Fibroblast of lung (primary cell): ENCODE measurements around the gene C11orf52. TPM values are rescaled to one million over a fixed set of nuclear protein-coding genes. Genes with fewer than 3 reads are reported as not detected.

Experiments used
- DNase-seq, 2 donors: peaks; one replicate each; pipeline versions ENCODE4 v3.0.0 to v3.0.0-alpha.2; 2010; ENCODE audit warnings: low read depth in 2 of 2
- H2AFZ ChIP-seq: 2 replicates; pipeline ENCODE4 v1.5.1; 2012; ENCODE audit warnings: low read length, control low read depth, inconsistent platforms
- H3K27ac ChIP-seq: 2 replicates; pipeline ENCODE4 v1.5.1; 2011; ENCODE audit warnings: low read length, control low read depth; ENCODE audit not compliant: insufficient read depth
- H3K27me3 ChIP-seq: 2 replicates; pipeline ENCODE4 v1.5.1; 2011; ENCODE audit warnings: mild to moderate bottlenecking, low read length; ENCODE audit not compliant: control insufficient read depth, insufficient read depth
- H3K36me3 ChIP-seq: 2 replicates; pipeline ENCODE4 v1.5.1; 2011; ENCODE audit warnings: low read length; ENCODE audit not compliant: control insufficient read depth, insufficient read depth
- H3K4me1 ChIP-seq: 2 replicates; pipeline ENCODE4 v1.5.1; 2011; ENCODE audit warnings: low read length; ENCODE audit not compliant: control insufficient read depth, insufficient read depth; ENCODE audit errors: extremely low read depth
- H3K4me2 ChIP-seq: 2 replicates; pipeline ENCODE4 v1.5.1; 2011; ENCODE audit warnings: low read length, control low read depth; ENCODE audit not compliant: insufficient read depth; ENCODE audit errors: extremely low read depth
- H3K4me3 ChIP-seq, 4 experiments: fragments of 200-600 bp in 1 of 4; sonication (generic) in 1 of 4; replicated peaks in 1 of 4; 2 replicates each; pipeline ENCODE4 v1.5.1; 2011 to 2016; ENCODE audit warnings: low read length in 4 of 4, low read depth in 3 of 4, mild to moderate bottlenecking in 3 of 4, control low read depth in 2 of 4, inconsistent platforms in 1 of 4, mixed read lengths in 1 of 4; ENCODE audit not compliant: insufficient read depth in 1 of 4; ENCODE audit errors: control extremely low read depth in 1 of 4
- H3K79me2 ChIP-seq: 2 replicates; pipeline ENCODE4 v1.5.1; 2012; ENCODE audit warnings: mild to moderate bottlenecking, low read length, inconsistent platforms; ENCODE audit not compliant: control insufficient read depth, insufficient read depth
- H3K9ac ChIP-seq: 2 replicates; pipeline ENCODE4 v1.5.1; 2011; ENCODE audit warnings: mild to moderate bottlenecking, low read length, control low read depth; ENCODE audit not compliant: insufficient read depth
- H3K9me3 ChIP-seq: 2 replicates; pipeline ENCODE4 v1.5.1; 2012; ENCODE audit warnings: low read depth, low read length; ENCODE audit not compliant: control insufficient read depth, insufficient read depth
- H4K20me1 ChIP-seq: 2 replicates; pipeline ENCODE4 v1.5.1; 2011; ENCODE audit warnings: low read length; ENCODE audit not compliant: control insufficient read depth, insufficient read depth; ENCODE audit errors: extremely low read depth
- EZH2 ChIP-seq: IDR thresholded peaks from 2 replicates; pipeline ENCODE4 v1.5.1; 2012; ENCODE audit warnings: low read length, control low read depth, mild to moderate bottlenecking; ENCODE audit errors: missing control alignments
- polyA plus RNA-seq, 2 donors: library from polyadenylated mRNA; depleted of rRNA in 1 of 2; stranded (reverse) in 1 of 2; unstranded in 1 of 2; fragments of >200 nt; gene quantifications; 2 replicates each; pipeline ENCODE4 v1.2.1, GENCODE V29; 2011 to 2012; ENCODE audit warnings: missing spikeins in 1 of 2
- total RNA-seq: library from RNA; depleted of rRNA; stranded (reverse); fragments of >200 nt; gene quantifications from 2 replicates; pipeline ENCODE4 v1.2.1, GENCODE V29; 2014
- TF ChIP-seq, protein P1 (sequence below), 2 donors: IDR thresholded peaks in 1 of 2; conservative IDR thresholded peaks in 1 of 2; 1 replicate in 1 of 2; 2 replicates in 1 of 2; pipeline ENCODE4 v1.5.1; 2011 to 2012; ENCODE audit warnings: low read length in 2 of 2, control low read depth in 1 of 2, inconsistent platforms in 1 of 2, low read depth in 1 of 2, mild to moderate bottlenecking in 1 of 2

C11orf52 gene
- total and polyA plus RNA-seq, 2 donors (not counting 1 experiment from before 2014, with no cell fraction given) = 0.99 to 1.3 TPM

DNA sequence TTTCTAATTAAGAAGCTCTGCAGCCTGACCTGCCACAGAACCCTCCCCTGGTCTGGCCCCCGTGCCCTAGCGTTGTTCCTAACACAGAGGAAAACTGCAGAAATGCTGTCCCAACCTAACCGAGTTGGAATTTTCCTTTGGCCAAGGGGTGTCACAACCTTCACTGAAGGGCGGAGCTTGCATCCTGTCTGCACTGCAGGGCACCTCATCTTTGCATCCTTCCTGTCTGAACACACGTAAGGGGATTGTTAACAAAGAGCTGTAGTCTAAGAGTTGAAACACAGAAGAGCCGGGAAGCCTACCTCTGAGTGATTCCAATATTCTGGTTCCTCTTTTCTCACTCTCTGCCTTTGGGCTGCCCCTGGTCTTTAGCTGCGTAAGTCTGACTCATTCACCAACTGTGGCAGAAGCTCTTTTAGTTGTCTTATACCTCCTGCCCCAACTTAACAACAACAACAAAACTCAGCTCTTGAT, 20.0 kb downstream of the C11orf52 start:
- no peaks in the 10 kb centered on the region for H3K27me3 ChIP-seq
- peak overlapping the region; percentile 69 for H3K4me2 ChIP-seq
- no peak for TF ChIP-seq EZH2
- TF ChIP-seq, protein P1, sequence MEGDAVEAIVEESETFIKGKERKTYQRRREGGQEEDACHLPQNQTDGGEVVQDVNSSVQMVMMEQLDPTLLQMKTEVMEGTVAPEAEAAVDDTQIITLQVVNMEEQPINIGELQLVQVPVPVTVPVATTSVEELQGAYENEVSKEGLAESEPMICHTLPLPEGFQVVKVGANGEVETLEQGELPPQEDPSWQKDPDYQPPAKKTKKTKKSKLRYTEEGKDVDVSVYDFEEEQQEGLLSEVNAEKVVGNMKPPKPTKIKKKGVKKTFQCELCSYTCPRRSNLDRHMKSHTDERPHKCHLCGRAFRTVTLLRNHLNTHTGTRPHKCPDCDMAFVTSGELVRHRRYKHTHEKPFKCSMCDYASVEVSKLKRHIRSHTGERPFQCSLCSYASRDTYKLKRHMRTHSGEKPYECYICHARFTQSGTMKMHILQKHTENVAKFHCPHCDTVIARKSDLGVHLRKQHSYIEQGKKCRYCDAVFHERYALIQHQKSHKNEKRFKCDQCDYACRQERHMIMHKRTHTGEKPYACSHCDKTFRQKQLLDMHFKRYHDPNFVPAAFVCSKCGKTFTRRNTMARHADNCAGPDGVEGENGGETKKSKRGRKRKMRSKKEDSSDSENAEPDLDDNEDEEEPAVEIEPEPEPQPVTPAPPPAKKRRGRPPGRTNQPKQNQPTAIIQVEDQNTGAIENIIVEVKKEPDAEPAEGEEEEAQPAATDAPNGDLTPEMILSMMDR (conservative IDR thresholded peaks at IDR 0.05 in 1 of 2, IDR thresholded peaks at IDR 0.05 in 1 of 2; ENCODE audit: low read depth in 1 of 2, low read length in 2 of 2) = no peak
- no peak overlapping the region for H3K9ac ChIP-seq
- no peak overlapping the region for H2AFZ ChIP-seq
- H3K4me1 ChIP-seq = peaks cover 15% of the 10 kb centered on the region
- H3K36me3 ChIP-seq = no peaks in the 10 kb centered on the region
- peak overlapping the region in 2 of 4 experiments; percentile 14 to 62 for H3K4me3 ChIP-seq
- H4K20me1 ChIP-seq = no peaks in the 10 kb centered on the region
- no peak overlapping the region for H3K27ac ChIP-seq
- H3K79me2 ChIP-seq = no peaks in the 10 kb centered on the region
- peak; percentile 41 to 66 for DNase-seq
- H3K9me3 ChIP-seq = no peaks in the 10 kb centered on the region

DNA sequence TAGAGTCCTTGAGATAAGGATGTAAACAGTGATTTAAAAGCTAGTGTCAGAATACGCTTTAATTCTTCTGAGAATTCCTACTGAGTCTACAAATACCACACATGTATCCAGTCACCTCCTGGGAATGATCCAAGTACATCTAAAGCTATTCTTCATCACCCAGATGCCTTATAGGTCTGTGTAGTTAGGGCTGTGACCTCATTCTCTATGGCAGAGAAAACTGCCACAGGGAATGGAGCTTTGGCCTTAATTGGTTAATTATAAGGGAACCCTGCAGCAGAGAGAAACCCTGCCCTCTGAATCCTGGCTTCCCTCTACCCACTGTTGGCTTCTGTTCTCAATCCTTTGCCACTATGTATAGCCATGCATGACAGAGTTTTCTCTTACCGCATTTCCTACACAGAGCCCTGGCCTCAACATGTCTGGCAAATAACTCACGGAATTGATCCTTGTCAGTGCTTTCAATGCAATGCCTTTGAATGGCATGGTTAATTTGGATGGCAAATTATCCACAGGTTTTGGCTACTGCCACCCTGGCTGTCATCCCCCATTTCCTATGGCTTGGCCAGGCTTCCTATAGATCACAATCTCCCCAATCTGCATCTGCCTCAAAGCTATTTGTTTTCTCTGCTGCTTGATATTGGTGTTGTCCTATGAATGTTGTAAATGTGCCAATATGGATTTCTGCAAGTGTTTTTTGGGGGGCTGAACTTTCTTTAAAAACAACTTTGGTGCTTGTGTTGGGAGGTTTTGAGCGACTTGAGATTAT, 21.3 kb downstream of the C11orf52 start:
- H3K27ac ChIP-seq = no peak overlapping the region
- H3K36me3 ChIP-seq = no peaks in the 10 kb centered on the region
- H3K4me3 ChIP-seq = no peak overlapping the region
- H3K27me3 ChIP-seq = no peaks in the 10 kb centered on the region
- peak; percentile 79 to 96 for DNase-seq
- H3K79me2 ChIP-seq = no peaks in the 10 kb centered on the region
- TF ChIP-seq, protein P1 (conservative IDR thresholded peaks at IDR 0.05 in 1 of 2, IDR thresholded peaks at IDR 0.05 in 1 of 2; ENCODE audit: low read depth in 1 of 2, low read length in 2 of 2) = no peak
- H3K9ac ChIP-seq = no peak overlapping the region
- H3K4me2 ChIP-seq = no peak overlapping the region
- H4K20me1 ChIP-seq = no peaks in the 10 kb centered on the region
- H3K4me1 ChIP-seq = peaks cover 19% of the 10 kb centered on the region
- no peaks in the 10 kb centered on the region for H3K9me3 ChIP-seq
- no peak overlapping the region for H2AFZ ChIP-seq

DNA sequence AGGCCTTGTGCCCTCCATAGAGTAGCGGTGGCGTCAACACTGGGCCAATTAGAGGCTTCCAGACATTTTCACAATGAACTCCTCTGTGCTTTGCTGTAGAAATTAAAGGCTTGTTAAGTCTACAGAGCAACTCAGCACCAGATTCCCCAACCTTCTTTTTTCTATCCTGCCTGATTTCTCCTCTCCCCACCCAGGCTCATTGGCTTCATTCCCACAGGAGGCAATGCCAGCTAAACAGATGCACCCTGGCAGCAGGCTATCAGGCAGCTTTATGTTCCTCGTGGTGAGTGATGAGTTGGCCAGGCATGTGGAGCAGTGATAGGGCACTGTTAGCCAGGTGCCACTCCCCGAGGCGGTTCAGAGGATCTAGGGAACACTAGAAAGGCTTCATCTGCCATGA, 23.2 kb downstream of the C11orf52 start:
- TF ChIP-seq, protein P1 (conservative IDR thresholded peaks at IDR 0.05 in 1 of 2, IDR thresholded peaks at IDR 0.05 in 1 of 2; ENCODE audit: low read depth in 1 of 2, low read length in 2 of 2) = no peak
- no peak for TF ChIP-seq EZH2
- H3K27me3 ChIP-seq = no peaks in the 10 kb centered on the region
- no peak overlapping the region for H2AFZ ChIP-seq
- no peak overlapping the region for H3K4me2 ChIP-seq
- H3K27ac ChIP-seq = no peak overlapping the region
- no peaks in the 10 kb centered on the region for H3K79me2 ChIP-seq
- no peak overlapping the region for H3K9ac ChIP-seq
- DNase-seq = no peak
- H3K4me3 ChIP-seq = no peak overlapping the region
- H3K36me3 ChIP-seq = no peaks in the 10 kb centered on the region
- H4K20me1 ChIP-seq = no peaks in the 10 kb centered on the region
- H3K9me3 ChIP-seq = no peaks in the 10 kb centered on the region
- H3K4me1 ChIP-seq = peaks cover 15% of the 10 kb centered on the region
